ENCODE data around the gene MTOR.
A peak's percentile ranks its signal among the peaks of the same experiment; 100 is the strongest.
"Not testable (repeated sequence)": the region's sequence is repeated elsewhere in the genome, so short reads cannot be mapped to it uniquely, and the experiment has no call there.

Gene MTOR

GRCh38 chr1:11286735-11287410, 24.5 kb upstream of the MTOR start:
- H3K9me3 Mint-ChIP-seq (ENCODE audit: low read depth): no peaks in the 10 kb centered on the region
- H3K4me3 Mint-ChIP-seq: no peak overlapping the region
- peak overlapping the region; percentile 89 for H3K27ac Mint-ChIP-seq
- H3K27me3 Mint-ChIP-seq: no peaks in the 10 kb centered on the region
- peaks cover 68% of the 10 kb centered on the region for H3K4me1 Mint-ChIP-seq (ENCODE audit: low read depth)
- peaks cover 5% of the 10 kb centered on the region for H3K36me3 Mint-ChIP-seq

DNA sequence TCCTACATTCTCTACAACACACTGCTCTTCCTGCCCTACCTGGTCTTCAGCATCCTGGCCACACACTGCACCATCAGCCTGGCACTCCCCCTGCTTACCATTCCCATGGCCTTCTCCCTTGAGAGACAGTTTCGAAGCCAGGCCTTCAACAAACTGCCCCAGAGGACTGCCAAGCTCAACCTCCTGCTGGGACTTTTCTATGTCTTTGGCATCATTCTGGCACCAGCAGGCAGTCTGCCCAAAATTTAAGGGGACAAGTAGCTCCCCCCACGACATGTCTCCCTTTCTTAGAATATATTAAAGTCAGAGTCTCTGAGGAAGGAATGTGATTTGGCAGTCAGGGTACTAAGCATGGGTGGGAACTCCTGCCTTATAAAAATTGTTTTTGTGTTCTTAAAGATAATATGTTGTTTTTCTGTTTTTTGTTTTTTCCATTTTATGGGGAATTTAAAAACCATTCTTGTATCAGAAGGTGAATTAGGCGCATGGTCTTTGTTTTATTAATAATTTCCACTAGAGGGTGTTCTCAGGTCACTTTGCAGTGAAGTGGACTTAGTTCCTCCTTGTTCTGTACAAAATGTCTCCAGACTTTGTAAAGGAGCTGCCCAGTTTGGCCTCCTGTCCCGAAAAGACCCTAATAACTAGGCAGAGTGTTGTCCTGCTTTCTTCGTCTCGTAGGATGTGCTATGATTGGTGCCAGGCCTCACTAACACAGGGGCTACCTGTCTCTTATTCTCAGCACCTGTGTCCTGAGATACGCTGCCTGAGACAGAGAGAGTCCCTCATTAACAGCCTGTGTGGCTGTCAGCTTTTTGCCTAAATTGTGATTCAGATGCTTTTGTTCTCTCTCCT, 23.8 kb upstream of the MTOR start:
- no peak overlapping the region for H3K4me3 Mint-ChIP-seq
- peaks cover 5% of the 10 kb centered on the region for H3K36me3 Mint-ChIP-seq
- peak overlapping the region; percentile 89 for H3K27ac Mint-ChIP-seq
- H3K4me1 Mint-ChIP-seq (ENCODE audit: low read depth): peaks cover 69% of the 10 kb centered on the region
- no peaks in the 10 kb centered on the region for H3K9me3 Mint-ChIP-seq (ENCODE audit: low read depth)
- no peaks in the 10 kb centered on the region for H3K27me3 Mint-ChIP-seq

DNA sequence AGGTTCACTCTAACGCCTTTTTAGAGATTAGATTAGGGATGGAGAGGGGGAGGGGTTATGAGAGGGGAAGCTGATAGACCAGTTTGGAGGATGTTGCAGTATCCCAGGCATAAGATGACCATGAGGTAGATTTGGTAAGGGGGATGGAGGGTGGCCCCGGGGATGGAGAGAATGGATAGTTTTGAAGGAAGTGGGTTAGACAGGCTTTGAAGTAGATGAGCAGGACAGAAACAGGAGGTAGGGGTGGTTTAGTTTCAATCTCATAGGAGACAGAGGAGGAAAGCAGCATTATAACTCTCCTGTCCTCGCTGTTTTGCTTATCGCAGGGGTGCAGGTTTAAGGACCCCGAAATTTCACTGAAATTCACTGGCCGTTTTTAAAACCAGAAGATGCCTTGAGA, 22.4 kb upstream of the MTOR start:
- H3K9me3 Mint-ChIP-seq (ENCODE audit: low read depth): no peaks in the 10 kb centered on the region
- H3K4me3 Mint-ChIP-seq: peak overlapping the region; percentile 62
- H3K36me3 Mint-ChIP-seq: peaks cover 13% of the 10 kb centered on the region
- peak overlapping the region; percentile 89 for H3K27ac Mint-ChIP-seq
- no peaks in the 10 kb centered on the region for H3K27me3 Mint-ChIP-seq
- H3K4me1 Mint-ChIP-seq (ENCODE audit: low read depth): peaks cover 75% of the 10 kb centered on the region

- H3K36me3 Mint-ChIP-seq: peaks cover 17% of the 10 kb centered on the region
- no peaks in the 10 kb centered on the region for H3K9me3 Mint-ChIP-seq (ENCODE audit: low read depth)
- peaks cover 81% of the 10 kb centered on the region for H3K4me1 Mint-ChIP-seq (ENCODE audit: low read depth)
- H3K27me3 Mint-ChIP-seq: no peaks in the 10 kb centered on the region
- H3K4me3 Mint-ChIP-seq: peak overlapping the region; percentile 40
- H3K27ac Mint-ChIP-seq: peak overlapping the region; percentile 31
Measured at GRCh38 chr1:11283151-11283550, 20.8 kb upstream of the MTOR start.

DNA sequence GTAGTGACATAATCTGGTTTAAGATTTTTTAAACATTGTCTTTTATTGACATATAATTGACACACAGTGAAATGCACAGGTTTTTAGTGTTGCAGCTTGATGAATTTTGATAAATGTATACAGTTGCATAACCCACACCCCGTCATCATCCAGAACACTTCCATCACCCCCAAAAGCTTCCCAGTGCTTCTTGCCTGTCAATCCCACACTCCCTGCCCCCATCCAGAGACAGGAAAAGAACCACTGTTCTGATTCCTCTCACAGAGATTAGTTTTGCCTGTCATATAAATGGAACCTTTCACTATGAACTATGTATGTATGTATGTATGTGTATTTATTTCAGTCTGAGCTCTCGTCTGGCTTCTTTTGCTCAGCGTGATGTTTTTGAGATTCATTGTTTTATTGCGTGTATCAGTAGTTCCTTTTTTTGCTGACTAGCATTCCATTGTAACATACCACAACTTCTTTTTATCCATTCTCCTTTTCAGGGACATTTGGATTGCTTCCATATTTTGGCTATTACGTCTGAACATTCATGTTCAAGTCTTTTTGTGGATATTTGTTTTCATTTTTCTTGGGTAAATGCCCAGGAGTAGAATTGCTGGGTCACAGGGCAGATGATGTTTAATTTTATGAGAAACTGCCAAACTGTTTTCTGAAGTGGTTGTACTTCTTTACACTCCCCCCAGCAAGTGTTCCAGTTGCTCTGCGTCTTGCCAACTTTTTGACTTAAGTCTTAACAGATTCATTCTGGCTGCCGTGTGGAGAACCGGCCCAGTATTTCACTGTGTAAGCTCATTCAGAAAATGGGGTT, 19.4 kb upstream of the MTOR start:
- Mint-ChIP-seq H3K27me3 (no peaks in the 10 kb centered on the region), H3K27ac (peak overlapping the region; percentile 94), H3K36me3 (peaks cover 18% of the 10 kb centered on the region), H3K9me3 (ENCODE audit: low read depth) (no peaks in the 10 kb centered on the region), H3K4me1 (ENCODE audit: low read depth) (peaks cover 86% of the 10 kb centered on the region), H3K4me3 (peak overlapping the region; percentile 69)

GRCh38 chr1:11280719-11281376, 18.5 kb upstream of the MTOR start:
- Mint-ChIP-seq H3K27ac (peak overlapping the region; percentile 94), H3K36me3 (peaks cover 20% of the 10 kb centered on the region), H3K27me3 (no peaks in the 10 kb centered on the region), H3K4me1 (ENCODE audit: low read depth) (peaks cover 85% of the 10 kb centered on the region), H3K9me3 (ENCODE audit: low read depth) (no peaks in the 10 kb centered on the region), H3K4me3 (peak overlapping the region; percentile 69)

- H3K27ac Mint-ChIP-seq: peak overlapping the region; percentile 94
- no peaks in the 10 kb centered on the region for H3K9me3 Mint-ChIP-seq (ENCODE audit: low read depth)
- H3K4me3 Mint-ChIP-seq: peak overlapping the region; percentile 74
- peaks cover 85% of the 10 kb centered on the region for H3K4me1 Mint-ChIP-seq (ENCODE audit: low read depth)
- H3K27me3 Mint-ChIP-seq: no peaks in the 10 kb centered on the region
- peaks cover 27% of the 10 kb centered on the region for H3K36me3 Mint-ChIP-seq
Measured at GRCh38 chr1:11279630-11280029, 17.3 kb upstream of the MTOR start.

DNA sequence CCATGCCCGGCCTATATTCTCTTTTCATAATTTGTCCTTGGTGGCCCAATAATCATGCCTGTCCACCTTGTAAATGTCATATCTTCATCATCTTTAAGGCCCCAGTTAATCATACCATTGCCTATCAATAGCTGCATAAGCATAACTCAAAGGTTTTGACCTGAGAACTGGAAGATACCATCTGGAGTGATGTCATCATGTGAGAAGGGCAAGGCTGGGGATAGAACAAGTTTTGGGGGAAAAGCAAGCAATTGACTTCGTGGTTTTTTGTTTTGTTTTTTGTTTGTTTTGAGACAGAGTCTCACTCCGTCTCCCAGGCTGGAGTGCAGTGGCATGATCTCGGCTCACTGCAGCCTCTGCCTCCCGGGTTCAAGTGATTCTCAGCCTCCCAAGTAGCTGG, 16.8 kb upstream of the MTOR start:
- no peak overlapping the region for H3K4me3 Mint-ChIP-seq
- H3K36me3 Mint-ChIP-seq: peaks cover 27% of the 10 kb centered on the region
- H3K27me3 Mint-ChIP-seq: no peaks in the 10 kb centered on the region
- no peaks in the 10 kb centered on the region for H3K9me3 Mint-ChIP-seq (ENCODE audit: low read depth)
- peaks cover 81% of the 10 kb centered on the region for H3K4me1 Mint-ChIP-seq (ENCODE audit: low read depth)
- H3K27ac Mint-ChIP-seq: peak overlapping the region; percentile 94

DNA sequence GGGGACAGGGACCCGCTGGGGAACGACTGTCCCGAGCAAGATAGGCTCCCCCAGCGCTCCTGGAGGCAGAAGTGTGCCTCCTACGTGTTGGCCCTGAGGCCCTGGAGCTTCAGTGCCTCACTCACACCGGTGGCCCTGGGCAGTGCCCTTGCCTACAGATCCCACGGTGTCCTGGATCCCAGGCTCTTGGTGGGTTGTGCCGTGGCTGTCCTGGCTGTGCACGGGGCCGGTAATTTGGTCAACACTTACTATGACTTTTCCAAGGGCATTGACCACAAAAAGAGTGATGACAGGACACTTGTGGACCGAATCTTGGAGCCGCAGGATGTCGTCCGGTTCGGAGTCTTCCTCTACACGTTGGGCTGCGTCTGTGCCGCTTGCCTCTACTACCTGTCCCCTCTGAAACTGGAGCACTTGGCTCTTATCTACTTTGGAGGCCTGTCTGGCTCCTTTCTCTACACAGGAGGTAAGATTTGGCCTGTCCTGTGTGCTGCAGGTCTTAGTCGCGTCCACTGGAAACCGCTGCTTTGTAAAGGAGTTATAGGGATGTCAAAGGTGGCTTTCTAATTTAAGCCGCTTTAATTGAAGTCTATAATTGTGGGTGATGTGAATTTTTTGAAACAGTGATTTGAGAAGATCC, 11.4 kb upstream of the MTOR start:
- Mint-ChIP-seq H3K27ac (peak overlapping the region; percentile 95), H3K9me3 (ENCODE audit: low read depth) (no peaks in the 10 kb centered on the region), H3K4me1 (ENCODE audit: low read depth) (peaks cover 39% of the 10 kb centered on the region), H3K36me3 (peaks cover 11% of the 10 kb centered on the region), H3K4me3 (peak overlapping the region; percentile 99), H3K27me3 (no peaks in the 10 kb centered on the region)

DNA sequence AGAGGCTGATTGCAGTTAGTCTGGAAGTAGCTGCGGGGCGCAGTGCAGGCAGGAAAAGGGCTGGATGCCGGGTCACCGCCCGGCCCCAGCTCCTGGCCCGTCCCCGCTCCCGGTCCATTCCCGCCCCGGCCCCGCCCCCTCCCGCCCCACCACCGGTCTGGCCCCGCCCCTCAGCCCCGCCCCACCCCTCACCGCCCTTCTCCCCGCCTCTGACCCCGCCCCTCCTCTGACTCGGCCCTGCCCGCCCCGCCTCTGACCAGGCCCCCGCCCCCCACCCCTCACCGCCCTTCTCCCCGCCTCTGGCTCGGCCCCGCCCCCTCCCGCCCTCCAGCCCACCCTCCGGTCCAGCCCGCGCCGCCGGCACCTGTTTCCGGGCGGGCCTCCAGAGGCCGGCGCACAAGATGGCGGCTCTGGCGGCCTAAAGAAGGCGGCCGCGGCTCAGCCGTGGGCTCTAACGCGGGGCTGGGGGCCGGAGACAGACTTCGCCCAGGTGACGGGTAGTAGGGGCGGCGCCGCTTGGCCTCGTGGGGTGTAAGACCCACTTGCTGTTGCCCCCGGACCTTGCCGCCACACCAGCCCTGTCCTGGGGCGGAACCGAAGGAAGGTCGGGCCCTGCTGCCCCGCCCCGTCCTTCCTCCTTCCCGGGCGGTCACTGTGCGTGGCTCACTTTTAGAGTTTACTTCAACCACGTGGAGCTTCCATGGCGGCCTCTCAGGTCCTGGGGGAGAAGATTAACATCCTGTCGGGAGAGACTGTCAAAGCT, 10.7 kb upstream of the MTOR start, which contains the start of gene UBIAD1:
TSS of gene UBIAD1 (plus strand) at position 367 of the 763 bp plus-strand sequence. CDS start at position 701, 334 bp downstream.
- H3K36me3 Mint-ChIP-seq: peaks cover 9% of the 10 kb centered on the region
- no peaks in the 10 kb centered on the region for H3K27me3 Mint-ChIP-seq
- H3K27ac Mint-ChIP-seq: peak within 1 kb of the TSS; percentile 95
- H3K9me3 Mint-ChIP-seq (ENCODE audit: low read depth): no peaks in the 10 kb centered on the region
- H3K4me1 Mint-ChIP-seq (ENCODE audit: low read depth): peaks cover 33% of the 10 kb centered on the region
- H3K4me3 Mint-ChIP-seq: peak within 1 kb of the TSS; percentile 99

DNA sequence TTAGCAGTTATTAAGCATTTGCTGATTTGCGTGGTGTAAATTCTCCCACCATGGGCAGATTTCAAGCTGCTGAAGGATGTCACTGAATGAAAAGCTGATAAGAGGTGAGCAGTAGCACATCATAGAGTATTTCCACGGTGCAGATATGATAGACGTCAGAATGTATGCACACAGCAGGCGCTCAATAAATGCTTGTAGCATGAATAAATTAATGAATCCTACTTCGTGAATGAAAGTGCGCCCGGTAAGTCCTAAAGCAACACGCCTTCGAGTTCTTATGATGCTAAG, 10.1 kb upstream of the MTOR start:
- H3K27ac Mint-ChIP-seq: no peak overlapping the region
- peaks cover 30% of the 10 kb centered on the region for H3K4me1 Mint-ChIP-seq (ENCODE audit: low read depth)
- peaks cover 9% of the 10 kb centered on the region for H3K36me3 Mint-ChIP-seq
- H3K9me3 Mint-ChIP-seq (ENCODE audit: low read depth): no peaks in the 10 kb centered on the region
- no peaks in the 10 kb centered on the region for H3K27me3 Mint-ChIP-seq
- H3K4me3 Mint-ChIP-seq: peak overlapping the region; percentile 77

GRCh38 chr1:11267350-11268337, 5.3 kb upstream of the MTOR start:
- H3K36me3 Mint-ChIP-seq; H3K4me1 Mint-ChIP-seq (ENCODE audit: low read depth); H3K27ac Mint-ChIP-seq; H3K9me3 Mint-ChIP-seq (ENCODE audit: low read depth); H3K27me3 Mint-ChIP-seq; H3K4me3 Mint-ChIP-seq: not testable (repeated sequence)

All from activated naive CD8-positive, alpha-beta T cell (primary cell).